KOPT-K1 (cell line): ENCODE results near the gene GSTCD.
A peak's percentile ranks its signal among the peaks of the same experiment; 100 is the strongest.
"Not testable (repeated sequence)": the region's sequence is repeated elsewhere in the genome, so short reads cannot be mapped to it uniquely, and the experiment has no call there.

ENCODE experiments used
- H3K27ac ChIP-seq: fragments of 200-600 bp; sonication (generic); 2 replicates; pipeline ENCODE4 v1.5.1; 2016; ENCODE audit warnings: antibody characterized with exemption, mild to moderate bottlenecking, low read depth, low read length; ENCODE audit not compliant: poor library complexity, severe bottlenecking
- H3K36me3 ChIP-seq: fragments of 200-600 bp; sonication (generic); 2 replicates; pipeline ENCODE4 v1.5.1; 2017; ENCODE audit warnings: antibody characterized with exemption, mild to moderate bottlenecking, low read length, moderate library complexity; ENCODE audit not compliant: insufficient read depth
- H3K9me3 ChIP-seq: fragments of 200-600 bp; sonication (generic); 2 replicates; pipeline ENCODE4 v1.5.1; 2017; ENCODE audit warnings: antibody characterized with exemption, low read length, mild to moderate bottlenecking; ENCODE audit not compliant: insufficient read depth, poor library complexity, severe bottlenecking

Gene GSTCD

DNA sequence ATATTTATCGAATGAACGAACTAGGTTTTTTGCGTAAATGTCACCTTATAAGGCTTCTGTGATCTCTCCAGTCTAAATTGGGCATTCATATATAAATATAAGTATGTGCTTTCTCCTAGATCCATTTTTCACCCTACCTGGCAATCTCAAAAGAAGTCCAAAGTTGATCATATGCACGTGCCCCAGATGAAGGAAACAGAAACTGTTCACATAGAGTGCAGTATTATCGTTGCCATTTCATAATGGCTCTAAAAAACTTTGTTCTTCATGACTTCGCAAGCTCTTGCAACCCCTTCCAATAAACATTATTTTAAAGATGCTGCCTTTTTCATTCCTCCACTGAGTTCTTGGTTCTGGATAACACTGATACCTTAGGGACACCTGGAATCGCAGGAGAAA, 803 bp upstream of the GSTCD start:
- Histone ChIP-seq H3K9me3 (no peaks in the 10 kb centered on the region), H3K27ac (peak overlapping the region; percentile 64), H3K36me3 (peaks cover 12% of the 10 kb centered on the region; the same call in 1 of the 2 replicates)

DNA sequence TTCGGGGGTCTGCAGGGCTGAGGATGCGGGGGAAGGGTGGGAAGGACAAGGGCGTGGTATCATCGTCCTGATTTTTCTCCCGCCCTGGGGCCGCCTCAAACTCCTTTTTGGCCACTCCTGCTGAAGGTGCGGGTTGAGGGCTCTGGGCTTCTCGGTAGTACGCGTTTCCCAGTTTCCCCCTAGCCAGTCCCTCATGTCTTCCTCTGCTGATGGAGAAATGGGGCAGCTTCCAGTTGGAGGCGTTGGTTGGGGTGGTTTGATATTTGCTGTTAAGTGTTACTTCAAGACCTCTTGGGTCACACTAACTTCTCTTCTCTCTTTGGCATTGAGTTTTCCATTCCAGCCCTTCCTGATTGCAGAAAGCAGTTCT, 482 bp downstream of the GSTCD start:
- H3K9me3 ChIP-seq = no peaks in the 10 kb centered on the region
- H3K36me3 ChIP-seq = peaks cover 2% of the 10 kb centered on the region; the same call in 1 of the 2 replicates
- H3K27ac ChIP-seq = peak overlapping the region; percentile 64

DNA sequence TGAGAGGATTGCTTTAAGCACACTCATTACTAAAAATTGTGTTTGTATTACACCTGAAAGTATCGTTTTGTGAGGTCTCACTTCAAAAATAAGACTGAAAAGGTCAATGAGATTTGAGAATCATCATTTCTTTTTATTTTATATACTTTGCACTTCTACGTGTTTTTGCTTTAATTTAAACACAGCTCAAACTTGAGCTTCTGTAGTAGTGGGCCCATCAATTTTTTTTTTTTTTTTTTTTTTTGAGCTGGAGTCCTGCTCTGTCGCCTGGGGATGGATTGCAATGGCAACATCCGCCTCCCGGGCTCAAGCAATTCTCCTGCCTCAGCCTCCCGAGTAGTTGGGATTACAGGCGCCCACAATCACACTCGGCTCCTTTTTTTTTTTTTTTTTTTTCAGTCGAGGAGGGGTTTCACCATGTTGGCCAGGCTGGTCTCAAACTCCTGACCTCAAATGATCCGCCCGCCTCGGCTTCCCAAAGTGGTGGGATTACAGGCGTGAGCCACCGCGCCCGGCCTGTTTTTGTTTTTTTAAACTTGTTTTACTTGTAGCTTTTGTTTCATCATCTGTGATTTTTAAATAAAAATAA, 1.5 kb downstream of the GSTCD start:
- no peaks in the 10 kb centered on the region for H3K36me3 ChIP-seq
- no peaks in the 10 kb centered on the region for H3K9me3 ChIP-seq
- no peak overlapping the region for H3K27ac ChIP-seq

DNA sequence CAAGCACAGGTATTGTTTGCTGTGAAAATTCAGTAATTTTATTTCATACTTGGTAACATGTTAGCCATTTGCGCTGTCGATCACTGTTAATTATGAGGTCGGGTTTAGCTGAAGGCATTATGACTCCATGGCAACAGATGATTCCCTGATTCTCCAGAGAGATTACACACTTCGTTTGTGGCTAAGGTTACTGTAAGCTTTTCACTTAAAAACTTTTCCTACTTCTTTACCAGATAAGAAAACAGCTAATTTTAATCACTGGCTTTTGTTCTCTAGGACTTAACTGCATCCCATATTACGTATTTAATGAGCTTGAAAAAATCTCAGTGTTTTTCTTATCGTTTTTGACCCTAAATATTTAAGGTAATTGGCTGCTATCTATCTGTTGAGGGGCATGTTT, 2.1 kb downstream of the GSTCD start:
- H3K9me3 ChIP-seq = no peaks in the 10 kb centered on the region
- no peak overlapping the region for H3K27ac ChIP-seq
- H3K36me3 ChIP-seq = no peaks in the 10 kb centered on the region

DNA sequence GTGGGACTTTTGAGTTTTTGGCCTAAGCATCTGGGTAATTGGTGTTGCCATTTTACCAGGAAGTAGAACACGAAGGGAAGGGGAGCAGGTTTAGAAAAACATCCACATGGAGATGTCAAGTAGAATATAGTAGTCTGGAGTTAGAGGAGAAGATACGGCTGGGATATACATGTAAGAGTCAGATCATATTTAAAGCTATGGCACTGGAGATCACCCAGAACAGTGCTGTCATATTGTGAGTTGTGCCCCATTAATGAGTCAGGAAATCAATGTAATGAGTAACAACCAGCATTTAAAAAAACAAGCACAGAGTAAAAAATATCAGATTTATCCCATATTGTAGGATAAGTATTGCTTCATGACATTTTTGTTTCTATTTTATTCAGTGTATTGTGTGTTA, 4.2 kb downstream of the GSTCD start:
- peaks cover 4% of the 10 kb centered on the region; the same call in 1 of the 2 replicates for H3K36me3 ChIP-seq
- H3K27ac ChIP-seq = no peak overlapping the region
- H3K9me3 ChIP-seq = no peaks in the 10 kb centered on the region

DNA sequence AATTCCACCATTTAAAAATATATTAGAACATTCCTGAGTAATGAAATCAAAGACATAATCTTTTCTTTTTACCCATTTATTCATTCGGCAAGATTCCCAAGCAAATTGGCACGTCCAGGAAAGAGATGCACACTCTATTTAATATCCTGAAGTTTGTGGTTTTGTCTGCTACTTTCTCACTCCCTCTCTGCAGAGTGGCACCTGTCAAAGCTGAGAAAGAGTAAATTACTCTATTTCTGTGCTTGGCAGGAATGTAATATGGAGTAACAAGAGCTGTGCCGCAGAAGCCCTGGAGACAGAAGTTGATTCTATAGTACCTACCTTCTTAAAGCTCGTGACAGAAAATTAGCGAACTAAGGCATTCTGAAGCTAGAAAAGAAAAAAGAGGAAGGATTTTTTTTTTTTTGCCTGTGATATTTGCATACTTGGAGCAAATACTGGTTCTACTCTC, 5.5 kb downstream of the GSTCD start:
- H3K27ac ChIP-seq = no peak overlapping the region
- H3K36me3 ChIP-seq = peaks cover 13% of the 10 kb centered on the region
- no peaks in the 10 kb centered on the region for H3K9me3 ChIP-seq

DNA sequence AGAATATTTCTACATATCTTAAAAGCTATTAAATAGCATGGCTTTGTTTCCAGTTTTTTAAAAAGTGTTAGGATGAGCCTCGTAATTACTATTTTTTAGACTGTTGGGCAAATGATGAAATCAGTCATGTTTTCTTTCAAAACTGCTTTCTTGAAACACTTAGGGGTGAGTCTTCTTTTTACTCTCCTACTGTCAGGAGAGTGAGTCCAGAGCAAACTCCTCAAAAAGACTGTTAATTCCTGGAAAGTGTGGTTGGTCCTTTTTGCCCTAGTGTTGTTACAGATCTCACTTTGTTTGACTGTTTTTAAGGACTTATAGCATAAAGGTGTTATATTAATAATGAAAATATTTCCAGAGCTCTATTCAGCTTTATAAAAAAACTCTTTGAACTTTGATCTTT, 6.3 kb downstream of the GSTCD start:
- Histone ChIP-seq H3K9me3 (no peaks in the 10 kb centered on the region), H3K27ac (no peak overlapping the region), H3K36me3 (peaks cover 19% of the 10 kb centered on the region)

DNA sequence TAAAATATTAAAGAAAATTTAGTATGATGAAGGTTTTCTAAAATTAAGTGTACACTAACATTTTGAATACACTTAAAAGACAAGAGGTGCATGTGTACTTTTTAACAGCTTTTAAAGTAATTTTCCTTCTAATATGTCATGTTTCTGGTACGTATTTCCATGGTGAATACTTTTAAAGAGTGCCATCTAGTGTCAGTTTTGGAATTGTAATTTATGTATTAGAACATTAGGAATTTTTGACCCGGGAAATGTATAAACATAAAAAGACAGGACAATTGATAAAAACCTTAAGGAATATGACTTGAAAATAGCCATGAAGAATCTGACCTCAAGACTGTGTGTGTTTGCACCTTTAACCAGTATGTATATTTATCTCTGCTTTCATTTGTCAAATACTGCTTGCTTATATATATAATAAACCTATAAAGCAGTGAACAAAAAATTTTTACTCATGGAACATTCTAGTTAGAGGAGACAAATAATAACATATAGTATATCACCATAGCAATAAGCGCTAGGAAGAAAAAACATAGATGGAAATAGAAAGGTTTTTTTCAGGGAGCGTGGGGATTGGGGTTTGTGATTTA, 7.2 kb downstream of the GSTCD start:
- Histone ChIP-seq H3K36me3 (peaks cover 24% of the 10 kb centered on the region), H3K27ac (no peak overlapping the region), H3K9me3 (no peaks in the 10 kb centered on the region)

DNA sequence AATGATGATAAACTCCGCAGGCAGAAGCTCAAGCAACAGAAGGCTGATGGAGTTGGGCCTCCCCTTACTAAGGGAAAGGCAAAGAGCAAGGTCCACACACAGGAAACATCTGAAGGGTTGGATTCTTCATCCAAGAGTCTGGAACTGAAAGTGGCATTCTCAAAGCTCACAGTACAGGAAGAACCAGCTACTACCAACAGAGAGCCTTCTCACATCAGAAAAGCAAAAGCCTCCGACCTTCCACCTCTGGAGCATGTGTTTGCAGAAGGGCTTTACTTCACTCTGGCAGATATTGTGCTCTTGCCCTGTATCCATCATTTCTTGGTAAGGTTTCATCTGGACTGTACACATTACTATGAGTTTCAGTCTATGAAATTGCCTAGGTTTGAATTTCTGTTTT, 10.6 kb downstream of the GSTCD start:
- Histone ChIP-seq H3K27ac (no peak overlapping the region), H3K9me3 (no peaks in the 10 kb centered on the region), H3K36me3 (peaks cover 33% of the 10 kb centered on the region)

DNA sequence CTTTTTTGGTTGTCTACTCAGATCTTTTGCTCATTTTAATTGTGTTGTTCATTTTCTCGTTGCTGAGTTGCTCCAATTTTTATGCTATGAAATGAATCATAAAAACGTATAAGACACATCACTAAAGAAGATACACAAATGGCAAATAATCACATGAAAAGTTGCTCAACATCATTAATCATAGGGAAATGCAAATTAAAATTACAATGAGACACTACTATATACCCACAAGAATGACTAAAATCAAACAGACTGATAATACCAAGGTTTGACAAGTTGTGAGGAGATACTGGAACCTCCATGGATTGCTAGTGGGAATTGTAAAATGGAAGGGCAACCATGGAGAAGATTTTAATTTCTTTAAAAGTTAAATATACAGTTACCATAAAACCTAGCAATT, 17.0 kb downstream of the GSTCD start:
- Histone ChIP-seq H3K36me3 (peaks cover 47% of the 10 kb centered on the region), H3K9me3 (peaks cover 12% of the 10 kb centered on the region), H3K27ac (no peak overlapping the region)

DNA sequence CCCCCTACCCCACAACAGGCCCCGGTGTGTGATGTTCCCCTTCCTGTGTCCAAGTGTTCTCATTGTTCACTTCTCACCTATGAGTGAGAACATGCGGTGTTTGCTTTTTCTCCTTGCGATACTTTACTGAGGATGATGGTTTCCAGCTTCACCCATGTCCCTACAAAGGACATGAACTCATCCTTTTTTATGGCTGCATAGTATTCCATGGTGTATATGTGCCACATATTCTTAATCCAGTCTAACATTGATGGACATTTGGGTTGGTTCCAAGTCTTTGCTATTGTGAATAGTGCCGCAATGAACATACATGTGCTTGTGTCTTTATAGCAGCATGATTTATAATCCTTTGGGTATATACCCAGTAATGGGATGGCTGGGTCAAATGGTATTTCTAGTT, 21.3 kb downstream of the GSTCD start:
- H3K27ac ChIP-seq = not testable (repeated sequence)
- Histone ChIP-seq H3K36me3 (peaks cover 36% of the 10 kb centered on the region), H3K9me3 (peaks cover 12% of the 10 kb centered on the region)

DNA sequence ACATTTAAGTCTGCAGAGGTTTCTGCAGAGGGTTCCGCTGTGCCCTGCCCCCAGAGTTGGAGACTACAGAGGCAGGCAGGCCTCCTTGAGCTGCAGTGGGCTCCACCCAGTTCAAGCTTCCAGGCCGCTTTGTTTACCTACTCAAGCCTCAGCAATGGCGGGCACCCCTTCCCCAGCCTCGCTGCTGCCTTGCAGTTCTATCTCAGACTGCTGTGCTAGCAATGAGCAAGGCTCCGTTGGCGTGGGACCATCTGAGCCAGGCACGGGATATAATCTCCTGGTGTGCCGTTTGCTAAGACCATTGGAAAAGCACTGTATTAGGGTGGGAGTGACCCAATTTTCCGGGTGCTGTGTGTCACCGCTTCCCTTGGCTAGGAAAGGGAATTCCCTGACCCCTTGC, 26.6 kb downstream of the GSTCD start:
- H3K27ac ChIP-seq = not testable (repeated sequence)
- H3K9me3 ChIP-seq = peaks cover 20% of the 10 kb centered on the region
- peaks cover 12% of the 10 kb centered on the region; the same call in 1 of the 2 replicates for H3K36me3 ChIP-seq

DNA sequence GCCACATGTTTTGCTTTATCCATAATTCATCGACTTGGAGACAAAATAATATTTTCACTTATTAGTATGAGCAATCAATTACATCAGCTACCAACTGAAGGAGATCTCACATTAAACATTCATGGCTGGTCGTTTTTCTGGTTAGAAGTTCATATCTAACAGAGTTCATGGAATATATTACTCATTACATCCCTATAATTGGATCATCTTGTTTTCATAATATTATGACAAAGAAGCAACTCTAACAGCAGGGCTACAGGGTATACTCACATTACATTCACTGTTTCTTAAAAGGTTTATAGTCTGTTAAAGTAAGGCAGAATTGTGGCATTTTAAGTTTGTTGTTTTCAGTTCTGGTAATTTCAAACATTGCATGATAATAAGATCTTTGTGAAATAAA, 33.0 kb downstream of the GSTCD start:
- H3K27ac ChIP-seq = no peak overlapping the region
- peaks cover 12% of the 10 kb centered on the region; the same call in 1 of the 2 replicates for H3K36me3 ChIP-seq
- peaks cover 20% of the 10 kb centered on the region for H3K9me3 ChIP-seq

DNA sequence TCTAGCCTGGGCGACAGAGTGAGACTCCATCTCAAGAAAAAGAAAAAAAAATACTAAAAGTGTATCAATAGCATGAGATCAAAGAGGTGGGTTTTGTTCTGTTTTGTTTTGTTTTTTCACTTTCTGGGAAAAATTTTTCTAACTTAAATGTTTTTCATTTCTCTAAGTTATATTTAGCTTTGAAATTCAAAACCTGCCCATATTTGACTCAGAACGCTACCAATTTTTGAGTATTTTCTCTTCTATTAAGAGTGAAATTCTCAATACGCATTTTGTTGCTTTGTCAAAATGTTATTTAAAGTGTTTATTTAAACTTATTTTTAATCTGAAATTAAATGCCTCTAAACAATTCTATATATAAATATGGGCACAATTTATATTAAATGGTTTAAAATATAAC, 39.6 kb downstream of the GSTCD start:
- Histone ChIP-seq H3K9me3 (no peaks in the 10 kb centered on the region), H3K36me3 (peaks cover 5% of the 10 kb centered on the region; the same call in 1 of the 2 replicates)

DNA sequence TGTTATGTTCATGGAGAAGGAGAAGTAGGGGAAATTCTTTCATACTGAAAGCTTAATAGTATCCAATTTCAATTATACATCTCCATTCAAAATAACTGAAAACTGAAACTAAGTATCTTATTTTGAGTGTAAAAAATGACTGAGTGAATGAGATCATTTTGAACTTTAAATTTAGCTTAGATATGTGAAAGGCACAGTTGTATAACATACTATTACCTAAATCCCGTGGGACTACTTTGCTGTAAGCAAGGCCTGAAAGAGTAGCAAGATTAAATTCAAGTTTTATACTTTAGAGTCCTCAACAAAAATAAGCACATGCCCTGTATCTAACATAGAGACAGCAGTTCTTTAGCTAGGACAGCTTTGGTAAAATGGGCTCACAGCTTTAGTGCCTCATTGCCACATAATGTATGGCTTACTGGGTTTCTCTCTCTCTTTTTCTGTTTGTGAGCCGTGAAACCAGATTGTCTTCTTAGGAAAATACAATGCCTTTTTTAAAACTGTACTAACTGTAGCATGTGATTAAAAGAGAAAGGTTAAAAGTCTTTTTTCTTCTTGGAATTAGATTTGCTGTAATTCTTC, 43.2 kb downstream of the GSTCD start:
- Histone ChIP-seq H3K9me3 (no peaks in the 10 kb centered on the region), H3K36me3 (peaks cover 4% of the 10 kb centered on the region; the same call in 1 of the 2 replicates), H3K27ac (no peak overlapping the region)

More for the DNA sequence above, 39.6 kb downstream of the GSTCD start:
- H3K27ac ChIP-seq = no peak overlapping the region

DNA sequence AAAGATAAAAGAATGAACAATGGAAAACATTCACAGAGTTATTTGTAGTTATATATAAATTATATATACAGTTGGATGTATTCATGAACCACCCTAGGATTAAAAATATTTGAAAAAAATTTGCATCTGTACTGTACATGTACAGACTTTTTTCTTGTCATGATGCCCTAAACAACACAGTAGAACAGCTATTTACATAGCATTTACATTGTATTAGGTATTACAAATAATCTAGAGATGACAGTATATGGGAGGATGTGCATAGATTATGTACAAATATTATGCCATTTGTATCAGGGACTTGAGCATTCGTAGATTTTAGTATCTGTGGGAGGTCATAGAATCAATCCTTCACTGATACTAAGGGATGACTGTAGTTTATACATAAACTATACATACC, 44.8 kb downstream of the GSTCD start:
- no peaks in the 10 kb centered on the region for H3K36me3 ChIP-seq
- no peaks in the 10 kb centered on the region for H3K9me3 ChIP-seq

More for the DNA sequence above, 44.8 kb downstream of the GSTCD start:
- H3K27ac ChIP-seq = no peak overlapping the region
